ELF-1 (cell line): Measurements from ENCODE around the gene COX6A2.
"Not testable (repeated sequence)": the region's sequence is repeated elsewhere in the genome, so short reads cannot be mapped to it uniquely, and the experiment has no call there.

Experiments used
- DNase-seq: peaks from one replicate; pipeline ENCODE4 v3.0.0-alpha.2; 2016; ENCODE audit warnings: low read depth, low spot score

Gene COX6A2

DNA sequence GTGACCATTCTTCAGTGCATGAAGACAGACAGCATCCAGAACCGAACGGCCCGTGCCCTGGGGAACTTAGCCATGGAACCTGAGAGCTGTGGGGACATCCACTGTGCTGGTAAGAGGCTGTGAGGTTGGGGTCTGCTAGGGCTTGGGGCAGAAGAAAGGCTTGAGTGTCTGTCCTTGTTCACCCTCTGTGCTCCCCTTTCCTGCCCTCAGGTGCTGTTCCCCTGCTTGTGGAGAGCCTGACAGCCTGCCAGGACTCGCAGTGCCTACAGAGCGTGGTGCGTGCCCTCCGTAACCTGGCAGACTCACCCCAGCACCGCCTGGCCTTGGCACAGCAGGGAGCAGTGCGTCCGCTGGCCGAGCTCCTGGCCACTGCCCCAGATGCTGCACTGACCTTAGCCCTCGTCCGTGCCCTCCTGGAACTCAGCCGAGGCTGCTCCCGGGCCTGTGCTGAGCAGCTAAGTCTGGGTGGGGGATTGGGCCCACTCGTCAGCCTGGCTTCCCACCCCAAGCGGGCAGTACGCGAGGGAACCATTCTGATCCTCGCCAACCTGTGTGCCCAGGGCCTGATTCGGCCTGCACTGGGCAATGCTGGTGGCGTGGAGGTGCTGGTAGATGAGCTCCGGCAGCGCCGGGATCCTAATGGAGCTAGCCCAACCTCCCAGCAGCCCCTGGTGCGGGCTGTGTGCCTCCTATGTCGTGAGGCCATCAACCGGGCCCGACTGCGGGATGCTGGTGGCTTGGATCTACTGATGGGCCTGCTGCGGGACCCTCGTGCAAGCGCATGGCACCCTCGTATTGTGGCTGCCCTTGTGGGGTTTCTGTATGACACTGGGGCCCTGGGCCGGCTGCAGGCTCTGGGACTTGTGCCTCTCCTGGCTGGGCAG, 34.0 kb upstream of the COX6A2 start:
- no peak for DNase-seq

DNA sequence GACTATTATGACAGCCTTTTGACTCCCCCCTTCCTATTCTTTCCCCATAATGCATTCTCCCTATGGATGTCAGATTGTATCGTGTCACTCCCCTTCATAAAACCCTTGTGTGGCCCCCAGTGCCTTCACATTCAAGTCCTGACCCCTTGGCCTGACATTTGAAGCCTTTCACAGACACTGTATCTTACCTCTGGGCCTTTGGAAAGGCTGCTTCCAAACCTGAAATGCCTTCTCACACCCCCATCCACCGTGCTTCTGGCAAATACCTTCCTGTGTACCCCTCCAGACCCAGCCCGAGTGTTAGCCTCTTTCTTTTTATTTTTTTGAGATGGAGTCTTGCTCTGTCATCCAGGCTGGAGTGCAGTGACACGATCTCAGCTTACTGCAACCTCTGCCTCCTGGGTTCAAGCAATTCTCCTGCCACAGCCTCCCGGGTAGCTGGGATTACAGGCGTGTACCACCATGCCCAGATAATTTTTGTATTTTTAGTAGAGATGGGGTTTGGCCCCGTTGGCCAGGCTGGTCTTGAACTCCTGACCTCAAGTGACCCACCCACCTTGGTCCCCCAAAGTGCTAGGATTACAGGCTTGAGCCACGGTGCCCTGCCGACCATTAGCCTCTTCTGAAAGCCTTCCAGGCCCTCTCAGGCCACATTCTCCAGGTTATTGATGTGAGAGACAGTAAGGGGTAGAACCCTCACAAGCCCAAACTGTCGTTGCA, 33.2 kb upstream of the COX6A2 start:
- DNase-seq = no peak

DNA sequence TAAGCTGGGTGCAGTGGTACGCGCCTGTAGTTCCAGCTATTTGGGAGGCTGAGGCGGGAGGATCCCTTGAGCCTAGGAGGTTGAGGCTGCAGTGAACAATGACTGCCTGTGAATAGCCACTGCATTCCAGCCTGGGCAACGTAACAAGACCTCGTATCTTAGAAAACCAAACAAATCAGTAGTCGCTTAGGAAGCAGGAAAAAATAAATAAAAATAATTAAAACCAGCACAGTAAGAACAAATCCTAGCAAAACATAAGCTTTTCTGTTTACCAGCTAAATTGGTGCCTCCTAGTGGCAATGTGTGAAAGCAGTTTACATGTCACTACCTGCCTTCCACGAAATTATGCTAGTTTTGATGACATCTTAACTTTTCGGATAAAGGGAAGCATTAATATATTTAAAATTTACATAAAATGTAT, 32.4 kb upstream of the COX6A2 start:
- DNase-seq = no peak

DNA sequence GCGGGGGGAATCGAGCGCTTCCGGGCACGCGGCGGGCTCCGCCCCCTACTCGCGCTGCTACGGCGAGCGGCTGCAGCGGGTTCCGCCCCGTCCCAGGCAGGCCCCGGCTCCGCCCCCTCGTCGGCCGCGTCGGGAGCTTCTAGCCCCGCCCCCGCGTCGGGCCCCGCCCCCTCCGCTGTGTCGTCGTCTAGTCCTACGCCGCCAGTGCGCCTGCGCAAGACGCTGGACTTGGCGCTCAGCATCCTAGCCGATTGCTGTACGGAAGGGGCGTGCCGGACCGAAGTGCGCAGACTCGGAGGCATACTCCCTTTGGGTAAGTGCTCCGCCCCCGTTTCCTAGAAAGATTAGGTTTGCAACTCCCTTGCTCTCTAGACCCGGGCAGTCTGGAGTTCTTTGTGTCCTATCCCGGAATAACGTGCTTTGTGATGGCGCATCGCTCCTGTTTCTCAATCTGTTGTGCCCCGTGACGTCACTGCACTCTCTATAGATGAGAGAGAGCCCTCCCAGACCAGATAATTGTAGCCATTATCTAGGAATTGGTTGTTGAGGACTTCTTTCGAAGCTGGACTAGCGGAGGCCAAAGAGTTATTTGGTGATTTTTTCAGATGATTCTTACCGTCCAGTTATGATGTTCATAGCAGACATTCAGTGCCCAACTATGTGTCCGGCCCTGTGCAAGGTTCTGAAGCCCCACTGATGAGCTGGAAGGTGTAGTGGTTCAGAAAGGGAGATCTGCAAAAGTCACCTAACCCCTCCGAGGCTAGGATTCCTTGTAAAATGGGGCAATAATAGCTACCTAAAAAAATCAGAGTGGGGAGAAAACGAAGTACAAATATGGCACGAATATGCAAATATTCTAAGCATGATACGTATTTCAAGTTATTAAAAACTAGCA, 31.8 kb upstream of the COX6A2 start:
- peak; percentile 97 for DNase-seq

DNA sequence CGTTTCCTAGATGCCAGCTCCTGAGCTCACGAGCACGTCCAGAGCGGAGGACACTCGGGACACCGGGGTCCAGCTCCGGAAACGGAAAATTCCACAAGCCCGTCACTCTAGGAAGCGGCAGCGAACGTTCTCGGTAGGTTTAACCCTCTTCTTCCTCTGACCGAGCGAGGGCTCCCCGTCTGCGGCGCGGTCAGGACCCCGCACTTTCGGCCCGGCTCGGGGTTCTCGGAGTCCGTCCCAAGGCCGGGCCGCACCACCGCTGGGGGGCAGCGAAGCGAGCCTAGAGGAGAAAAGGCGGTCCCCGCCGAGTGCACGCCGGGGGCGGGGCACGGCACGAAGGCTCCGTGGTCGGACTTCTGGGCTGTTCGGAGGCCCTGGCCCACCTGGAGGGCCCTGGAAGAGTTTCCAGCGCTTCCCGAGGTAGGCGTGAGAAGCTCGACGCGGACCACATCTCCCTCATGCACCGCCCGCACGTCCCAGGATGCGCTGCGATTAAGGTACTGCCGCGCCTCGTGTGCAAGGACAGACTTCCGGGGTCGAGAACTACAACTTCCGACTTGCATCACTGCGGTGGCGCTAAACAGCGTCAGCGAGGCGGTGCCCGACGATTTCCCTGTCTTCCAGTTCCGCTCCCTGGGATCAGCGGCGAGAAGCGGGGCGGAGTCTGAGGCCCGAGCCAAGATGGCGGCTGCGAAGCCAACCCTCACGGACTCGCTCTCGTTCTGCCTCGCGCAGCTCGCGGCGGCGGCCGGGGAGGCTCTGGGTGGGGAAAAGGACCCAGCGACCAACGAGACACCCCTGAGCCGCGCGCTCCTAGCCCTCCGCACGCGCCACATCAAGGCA, 30.9 kb upstream of the COX6A2 start, which contains the start of gene ARMC5:
ARMC5 (plus strand) TSS at position 658 of the 843 bp plus-strand sequence; CDS start at position 682, 24 bp downstream.
- peak; percentile 98 for DNase-seq

DNA sequence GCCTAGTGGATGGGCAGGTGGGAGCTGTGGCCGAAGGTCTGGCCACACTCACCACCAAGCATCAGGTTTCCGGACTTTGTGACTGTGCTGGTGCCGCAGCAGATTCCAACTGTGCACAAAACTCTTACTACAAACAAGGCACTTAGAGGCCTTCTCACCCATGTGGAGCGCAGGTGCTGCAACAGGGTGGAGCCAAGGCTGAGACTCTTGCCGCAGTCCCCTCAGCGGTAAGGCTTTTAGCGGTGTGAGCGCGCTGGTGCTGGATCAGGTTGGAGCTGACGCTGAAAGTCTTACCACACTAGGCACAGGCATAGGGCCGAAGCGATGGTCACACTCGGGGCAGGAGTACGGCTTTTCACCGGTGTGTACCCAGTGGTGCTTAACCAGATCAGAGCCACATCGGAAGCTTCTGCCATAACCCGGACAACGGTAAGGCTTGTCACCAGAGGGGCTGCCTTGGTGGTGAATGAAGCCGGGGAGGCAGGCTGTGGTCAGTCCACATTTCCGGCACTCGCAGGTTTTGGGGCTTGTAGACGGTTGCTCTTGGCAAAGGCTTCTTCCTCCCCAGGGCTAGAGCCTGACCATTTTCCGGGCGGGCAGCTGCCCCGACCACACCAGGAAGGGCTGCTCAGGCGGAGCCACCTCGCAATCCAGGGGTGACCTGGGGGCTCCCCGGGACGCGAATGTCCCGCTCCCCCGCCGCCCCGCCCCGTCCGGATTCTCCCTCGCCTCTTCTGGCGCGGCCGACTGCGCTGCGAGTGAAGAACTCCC, 30.1 kb upstream of the COX6A2 start:
- DNase-seq = peak; percentile 73

DNA sequence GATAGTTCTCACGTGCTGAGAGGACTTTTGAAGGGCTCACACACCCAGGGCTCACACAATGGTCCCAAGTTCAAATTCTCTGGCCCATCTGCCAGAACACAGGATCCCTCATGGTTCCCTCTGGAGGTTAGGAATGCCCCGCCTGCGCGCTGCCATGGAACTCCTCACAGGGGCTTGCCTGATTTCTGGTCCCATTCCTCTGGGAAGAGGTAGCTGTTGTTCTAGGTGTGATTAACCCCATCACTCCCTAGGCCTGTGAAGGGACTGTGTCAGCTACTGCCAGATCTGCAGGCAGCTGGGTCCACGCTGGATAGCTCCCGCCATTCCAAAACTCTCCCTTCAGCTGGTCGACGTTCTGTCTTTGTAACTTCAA, 28.8 kb upstream of the COX6A2 start:
- DNase-seq = no peak

DNA sequence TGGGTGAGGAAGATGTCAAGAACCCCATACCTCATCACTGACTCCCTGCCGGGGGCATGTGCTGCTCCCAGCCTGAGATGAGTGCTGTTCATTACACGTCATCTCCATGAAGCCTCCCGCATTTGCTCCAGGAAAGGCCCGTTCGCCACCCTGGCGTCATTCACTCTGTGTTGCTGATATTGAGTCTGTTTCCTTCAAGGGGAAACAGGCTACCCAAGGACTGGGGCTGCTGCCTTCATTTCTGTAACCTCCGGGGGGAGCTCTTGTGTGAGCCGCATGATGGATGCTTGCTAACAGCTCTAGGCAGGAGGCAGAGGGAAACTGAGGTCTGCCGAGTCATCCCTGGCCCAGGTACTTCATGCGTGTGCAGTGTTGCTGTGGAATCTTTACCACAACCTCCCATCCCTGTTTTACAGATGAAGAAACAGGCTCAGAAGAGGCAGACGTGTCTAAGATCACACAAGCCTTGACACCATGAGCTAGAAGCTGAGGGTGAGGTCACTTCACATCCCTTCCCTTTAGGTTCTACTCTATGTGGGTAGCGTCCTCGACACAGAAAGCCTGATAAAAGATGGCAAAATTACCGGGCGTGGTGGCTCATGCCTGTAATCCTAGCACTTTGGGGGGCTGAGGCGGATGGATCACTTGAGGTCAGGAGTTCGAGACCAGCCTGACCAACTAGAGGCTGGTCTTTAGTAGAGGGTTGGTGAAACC, 27.6 kb upstream of the COX6A2 start:
- no peak for DNase-seq

DNA sequence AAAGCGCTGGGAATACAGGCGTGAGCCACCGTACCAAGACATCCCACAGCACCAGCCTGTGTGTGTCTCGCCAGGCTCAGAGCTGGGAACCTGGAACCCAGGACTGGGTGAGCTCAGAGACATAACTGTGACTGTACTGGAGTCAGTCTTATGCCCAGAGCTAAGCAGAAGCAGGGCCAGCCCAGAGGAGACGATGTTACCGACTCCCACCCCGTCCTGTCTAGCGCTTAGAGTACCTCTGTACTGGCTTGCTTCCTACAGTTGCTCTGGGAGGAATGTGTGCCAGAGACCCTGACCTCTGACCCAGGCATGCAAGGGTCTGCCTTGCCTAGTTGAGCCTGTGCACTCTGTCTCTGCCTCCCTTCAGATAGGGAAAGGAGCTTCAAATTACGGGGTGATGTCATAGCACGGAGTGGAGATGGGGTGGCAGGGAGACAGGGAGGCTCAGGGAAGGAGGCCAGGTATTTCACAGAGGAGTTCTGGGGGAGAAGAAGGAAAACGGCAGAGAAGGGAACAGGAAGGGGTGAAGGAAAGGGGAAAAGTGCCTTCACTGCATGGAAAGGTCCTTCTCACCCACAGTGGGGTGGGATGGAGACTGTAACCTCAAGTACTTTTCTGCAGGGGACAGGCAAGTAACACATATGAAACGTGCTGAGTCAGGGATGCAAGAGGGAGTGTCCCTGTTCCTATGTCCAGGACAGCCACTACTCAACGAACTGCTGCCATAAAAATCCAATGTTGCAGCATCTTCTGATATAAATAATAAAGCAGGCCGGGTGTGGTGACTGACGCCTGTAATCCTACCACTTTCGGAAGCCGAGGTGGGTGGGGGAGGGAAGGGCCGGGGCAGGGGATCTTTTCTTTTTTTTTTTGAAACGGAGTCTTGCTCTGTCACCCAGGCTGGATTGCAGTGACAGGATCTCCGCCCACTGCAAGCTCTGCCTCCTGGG, 25.4 kb upstream of the COX6A2 start:
- peak; percentile 85 for DNase-seq

DNA sequence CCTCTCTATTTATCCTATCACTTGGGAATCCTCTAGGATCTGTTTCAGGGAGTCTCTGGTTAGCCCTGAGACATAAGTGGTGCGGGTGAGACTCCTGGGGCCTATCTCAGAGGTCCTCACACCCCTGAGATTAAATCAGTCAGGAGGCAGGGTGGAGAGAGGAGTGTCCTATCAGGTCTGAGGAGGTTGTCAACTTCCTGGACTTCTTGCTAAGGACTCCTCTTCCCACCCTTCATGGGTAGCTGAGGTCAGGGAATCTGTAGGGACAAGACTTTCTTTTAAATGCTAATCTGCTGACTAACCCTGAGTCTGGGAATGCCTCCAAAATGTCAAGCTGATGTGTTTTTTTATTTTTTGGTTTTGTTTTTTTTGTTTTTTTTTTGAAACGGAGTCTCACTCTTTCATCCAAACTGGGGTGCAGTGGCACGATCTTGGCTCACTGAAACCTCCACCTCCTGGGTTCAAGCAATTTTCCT, 24.5 kb upstream of the COX6A2 start:
- no peak for DNase-seq

DNA sequence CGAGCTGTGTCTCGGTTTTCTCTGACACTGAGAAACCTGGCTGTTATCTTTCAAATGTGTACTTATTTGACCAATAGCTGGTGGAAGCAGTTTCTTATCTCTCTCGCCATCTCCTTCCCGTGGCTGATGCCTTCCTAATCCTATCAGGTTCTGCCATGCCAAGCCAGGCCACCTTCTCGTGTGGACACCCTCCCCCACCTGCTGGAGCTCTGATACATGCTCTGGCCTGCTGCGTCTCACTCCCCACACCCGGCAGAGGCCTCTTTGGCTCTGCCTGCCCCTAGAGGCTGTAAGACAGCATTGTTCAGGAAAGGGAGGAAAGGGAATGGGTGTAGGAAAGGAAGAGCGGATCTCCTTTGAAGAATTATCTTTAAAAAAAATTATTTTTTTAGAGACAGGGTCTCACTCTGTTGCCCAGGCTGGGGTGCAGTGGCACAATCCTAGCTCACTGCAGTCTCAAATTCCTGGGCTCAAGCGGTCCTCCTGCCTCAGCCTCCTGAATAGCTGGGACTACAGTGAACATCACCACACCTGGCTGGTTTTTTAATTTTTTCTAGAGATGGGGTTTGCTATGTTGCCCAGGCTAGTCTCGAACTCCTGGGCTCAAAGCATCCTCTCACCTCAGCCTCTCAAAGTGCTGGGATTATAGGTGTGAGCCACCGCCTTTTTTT, 23.7 kb upstream of the COX6A2 start:
- DNase-seq = peak; percentile 76

DNA sequence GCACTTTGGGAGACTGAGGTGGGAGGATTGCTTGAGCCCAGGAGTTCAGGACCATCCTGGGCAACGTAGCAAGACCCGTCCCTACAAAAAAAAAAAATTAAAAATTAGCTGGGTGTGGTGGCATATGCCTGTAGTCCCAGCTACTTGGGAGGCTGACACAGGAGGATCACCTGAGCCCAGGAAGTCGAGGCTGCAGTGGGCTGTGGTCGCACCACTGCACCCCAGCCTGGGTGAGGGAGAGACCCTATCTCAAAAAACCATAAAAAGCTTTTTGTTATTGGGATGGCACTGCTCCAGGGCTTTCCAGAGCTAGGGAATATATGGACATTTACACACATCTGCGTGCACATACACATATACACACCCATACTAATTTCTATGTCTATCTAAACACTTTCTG, 23.0 kb upstream of the COX6A2 start:
- DNase-seq = no peak

DNA sequence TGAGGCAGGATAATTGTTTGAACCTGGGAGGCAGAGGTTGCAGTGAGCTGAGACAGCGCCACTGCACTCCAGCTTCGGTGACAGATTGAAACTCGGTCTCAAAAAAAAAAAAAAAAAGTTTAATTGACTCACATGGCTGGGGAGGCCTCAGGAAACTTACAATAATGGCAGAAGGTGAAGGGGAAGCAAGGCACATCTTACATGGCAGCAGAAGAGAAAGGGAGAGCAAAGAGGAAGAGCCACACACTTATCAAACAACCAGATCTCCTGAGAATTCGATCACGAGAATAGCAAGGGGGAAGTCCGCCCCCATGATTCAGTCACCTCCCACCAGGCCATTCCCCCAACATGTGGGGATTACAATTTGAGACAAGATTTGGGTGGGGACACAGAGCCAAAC, 17.8 kb upstream of the COX6A2 start:
- DNase-seq = not testable (repeated sequence)

DNA sequence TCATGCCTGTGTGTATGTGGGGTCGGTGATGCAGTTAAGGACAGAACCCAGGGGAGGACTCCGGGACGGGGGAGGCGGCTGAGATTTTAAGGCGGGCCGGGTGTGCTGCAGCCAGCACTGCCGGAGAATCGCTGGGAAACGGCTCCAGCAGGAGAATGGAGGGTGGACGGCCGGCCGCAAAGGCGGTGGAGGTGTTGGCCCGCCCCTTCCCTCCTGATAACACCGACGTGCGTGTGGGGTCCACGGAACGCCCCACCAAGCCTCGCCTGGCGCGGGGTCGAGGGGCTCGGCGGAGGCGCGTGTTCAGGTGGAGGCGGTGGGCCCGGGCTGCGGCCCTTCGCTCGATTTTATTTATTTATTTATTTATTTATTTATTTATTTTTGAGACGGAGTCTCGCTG, 13.8 kb upstream of the COX6A2 start:
- no peak for DNase-seq

DNA sequence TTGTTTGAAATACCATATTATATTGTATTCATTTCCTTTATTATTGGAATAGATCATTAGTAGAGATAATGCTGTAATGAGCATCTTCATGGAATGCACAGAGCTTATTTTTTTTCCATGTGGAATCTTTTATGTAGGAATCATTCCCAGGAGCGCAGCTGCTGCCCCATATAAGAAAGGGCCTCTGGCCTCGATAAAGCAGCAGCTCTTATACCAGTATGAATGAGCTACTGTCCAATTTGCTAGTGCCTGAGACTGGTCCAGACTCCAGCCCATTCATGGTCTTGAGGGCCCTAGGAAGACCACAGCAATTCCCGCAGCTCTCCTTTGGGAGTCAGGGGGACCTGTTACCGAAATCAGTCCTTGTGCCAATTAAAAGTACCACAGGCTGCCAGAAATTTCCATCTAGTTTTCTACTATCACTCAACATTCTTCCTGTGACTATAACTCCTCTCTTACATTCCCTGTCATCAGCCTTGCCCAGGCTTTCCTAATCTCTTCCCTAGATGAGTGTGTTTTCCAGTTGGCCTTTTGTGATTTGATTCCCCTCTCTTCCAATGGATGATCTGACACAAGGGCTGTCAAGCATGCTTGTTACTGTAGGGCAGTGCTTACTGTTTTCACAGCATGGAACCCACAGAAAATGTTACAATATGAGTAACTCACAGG, 12.5 kb upstream of the COX6A2 start:
- no peak for DNase-seq

DNA sequence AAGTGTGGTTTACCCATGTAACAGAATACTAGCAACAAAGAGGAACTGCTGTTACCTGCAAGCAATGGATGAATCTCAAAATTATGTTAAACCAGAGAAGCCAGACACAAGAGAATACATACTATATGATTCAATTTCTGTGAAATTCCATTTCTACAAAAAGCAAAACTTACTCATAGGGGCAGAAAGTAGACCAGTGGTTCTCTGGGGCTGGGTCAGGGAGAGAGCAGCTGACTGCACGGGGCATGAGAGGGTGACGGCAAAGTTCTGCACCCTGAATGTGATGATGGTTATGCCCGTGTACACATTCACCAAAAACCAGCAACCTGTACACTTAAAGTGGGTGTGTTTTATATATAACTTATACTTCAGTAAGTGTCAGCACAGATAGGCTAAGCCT, 11.4 kb upstream of the COX6A2 start:
- no peak for DNase-seq

DNA sequence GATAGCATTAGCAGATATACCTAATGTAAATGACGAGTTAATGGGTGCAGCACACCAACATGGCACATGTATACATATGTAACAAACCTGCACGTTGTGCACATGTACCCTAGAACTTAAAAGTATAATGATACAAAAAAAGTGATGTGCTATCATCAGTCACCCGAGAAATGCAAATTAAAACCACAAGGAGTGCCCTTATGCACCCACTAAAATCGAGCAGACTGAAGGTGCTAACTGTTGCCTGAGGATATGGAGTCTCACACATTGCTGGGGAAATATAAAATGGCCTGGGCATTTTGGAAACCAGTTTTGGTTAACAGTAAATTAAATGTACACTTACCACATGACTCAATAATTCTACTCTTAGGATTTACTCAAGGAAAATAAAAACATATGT, 10.9 kb upstream of the COX6A2 start:
- not testable (repeated sequence) for DNase-seq
